8988T (cell line): ENCODE data around the gene TEKTIP1.

Experiments
- DNase-seq: peaks from one replicate; pipeline ENCODE4 v3.0.0; 2011

The TEKTIP1 gene

DNA sequence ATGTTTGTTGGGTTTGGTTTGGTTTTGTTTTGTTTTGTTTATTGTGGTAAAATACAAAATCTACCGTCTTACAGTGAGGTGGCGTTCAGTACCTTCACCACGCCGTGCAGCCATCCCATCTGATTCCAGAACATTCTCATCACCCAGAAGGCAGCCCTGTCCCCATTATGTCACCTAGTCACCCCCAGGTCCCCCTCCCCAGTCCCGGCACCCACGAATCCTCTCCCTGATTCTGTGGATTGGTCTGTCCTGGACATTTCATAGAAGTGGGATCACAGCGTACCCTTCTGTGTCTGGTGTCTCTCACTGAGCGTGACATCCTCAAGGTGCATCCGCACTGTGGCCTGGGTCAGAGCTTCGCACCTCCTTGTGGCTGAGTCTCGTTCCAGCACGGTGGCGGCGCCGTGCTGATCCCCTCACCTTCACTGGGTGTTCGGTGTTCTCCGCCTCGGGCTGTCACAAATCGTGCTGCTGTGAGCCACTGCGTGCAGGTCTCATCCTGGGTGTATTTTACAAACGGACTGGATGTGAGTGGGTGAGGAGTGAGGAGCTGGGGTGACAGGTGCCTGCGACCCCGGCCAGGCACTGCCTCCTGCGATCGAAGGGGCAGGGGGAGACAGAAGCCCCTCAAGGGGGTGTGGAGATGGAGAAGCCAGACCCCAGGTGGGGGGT, 580 bp upstream of the TEKTIP1 start:
- no peak for DNase-seq

DNA sequence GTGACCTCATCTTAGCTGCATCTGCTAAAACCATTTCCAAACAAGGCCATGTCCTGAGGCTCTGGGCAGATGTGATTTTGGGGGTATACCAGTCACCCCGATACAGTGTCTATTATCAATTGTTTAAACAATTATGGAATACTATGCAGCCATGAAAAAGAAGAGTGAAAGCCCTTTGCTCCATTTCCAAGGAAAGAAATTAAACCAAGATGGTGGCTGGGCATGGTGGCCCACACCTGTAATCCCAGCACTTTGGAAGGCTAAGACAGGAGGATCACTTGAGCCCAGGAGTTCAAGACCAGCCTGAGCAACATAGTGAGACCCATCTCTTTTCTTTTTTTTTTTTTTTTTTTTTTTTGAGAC, 763 bp downstream of the TEKTIP1 start:
- DNase-seq, result no peak

DNA sequence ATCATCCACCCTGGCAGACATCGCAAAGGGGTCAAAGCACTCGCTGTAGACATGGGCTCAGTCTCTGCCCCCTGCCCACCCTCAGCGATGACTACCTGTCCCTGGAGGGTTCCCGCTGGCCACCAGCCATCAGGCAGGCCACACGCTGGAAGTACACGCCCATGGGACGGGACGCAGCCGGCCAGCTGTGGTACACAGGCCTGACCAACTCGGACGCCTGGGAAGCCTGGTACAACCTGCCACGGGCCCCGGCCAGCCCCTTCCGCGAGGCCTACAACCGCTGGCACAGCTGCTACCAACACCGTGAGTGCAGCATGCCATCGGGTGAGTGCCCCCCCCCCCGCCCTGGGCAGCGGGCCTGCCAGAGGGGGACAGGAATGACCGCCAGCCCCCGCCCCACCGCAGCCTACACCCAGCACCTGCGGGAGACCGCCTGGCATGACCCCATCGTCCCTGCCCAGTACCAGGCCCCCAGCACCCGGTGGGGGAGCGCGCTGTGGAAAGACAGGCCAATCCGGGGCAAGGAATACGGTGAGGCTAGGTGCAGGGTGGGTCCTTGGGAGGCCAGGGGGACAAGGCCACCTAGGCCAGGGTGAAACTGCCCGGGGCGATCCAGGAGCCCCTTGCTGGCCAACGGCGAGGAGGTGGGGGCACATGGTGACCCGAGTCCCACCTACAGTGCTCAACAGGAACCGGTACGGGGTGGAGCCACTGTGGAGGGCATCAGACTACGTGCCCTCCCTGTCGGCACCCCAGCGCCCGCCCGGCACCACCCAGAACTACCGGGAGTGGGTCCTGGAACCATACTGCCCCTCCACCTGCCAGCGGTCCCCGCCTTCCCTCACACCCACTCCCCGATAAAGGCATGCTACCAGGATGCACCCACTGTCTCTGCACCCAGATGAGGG, 4.4 kb downstream of the TEKTIP1 start:
- no peak for DNase-seq

DNA sequence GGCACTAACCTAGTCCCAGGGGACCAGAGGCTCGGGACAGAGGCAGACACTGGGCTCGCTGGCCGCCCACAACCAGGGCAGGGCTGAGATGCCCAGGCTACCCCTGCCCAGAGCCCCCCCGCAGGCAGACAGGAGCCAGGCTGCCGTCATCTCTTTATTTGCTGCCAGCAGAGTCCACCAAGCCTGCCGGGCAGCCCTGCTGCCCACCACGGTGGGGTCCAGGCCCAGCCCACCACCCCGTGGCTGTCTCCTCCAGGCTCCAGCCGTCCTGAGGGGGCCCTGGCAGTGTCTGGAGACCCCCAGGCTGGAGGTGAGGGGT, 5.0 kb downstream of the TEKTIP1 start:
- DNase-seq, result no peak

DNA sequence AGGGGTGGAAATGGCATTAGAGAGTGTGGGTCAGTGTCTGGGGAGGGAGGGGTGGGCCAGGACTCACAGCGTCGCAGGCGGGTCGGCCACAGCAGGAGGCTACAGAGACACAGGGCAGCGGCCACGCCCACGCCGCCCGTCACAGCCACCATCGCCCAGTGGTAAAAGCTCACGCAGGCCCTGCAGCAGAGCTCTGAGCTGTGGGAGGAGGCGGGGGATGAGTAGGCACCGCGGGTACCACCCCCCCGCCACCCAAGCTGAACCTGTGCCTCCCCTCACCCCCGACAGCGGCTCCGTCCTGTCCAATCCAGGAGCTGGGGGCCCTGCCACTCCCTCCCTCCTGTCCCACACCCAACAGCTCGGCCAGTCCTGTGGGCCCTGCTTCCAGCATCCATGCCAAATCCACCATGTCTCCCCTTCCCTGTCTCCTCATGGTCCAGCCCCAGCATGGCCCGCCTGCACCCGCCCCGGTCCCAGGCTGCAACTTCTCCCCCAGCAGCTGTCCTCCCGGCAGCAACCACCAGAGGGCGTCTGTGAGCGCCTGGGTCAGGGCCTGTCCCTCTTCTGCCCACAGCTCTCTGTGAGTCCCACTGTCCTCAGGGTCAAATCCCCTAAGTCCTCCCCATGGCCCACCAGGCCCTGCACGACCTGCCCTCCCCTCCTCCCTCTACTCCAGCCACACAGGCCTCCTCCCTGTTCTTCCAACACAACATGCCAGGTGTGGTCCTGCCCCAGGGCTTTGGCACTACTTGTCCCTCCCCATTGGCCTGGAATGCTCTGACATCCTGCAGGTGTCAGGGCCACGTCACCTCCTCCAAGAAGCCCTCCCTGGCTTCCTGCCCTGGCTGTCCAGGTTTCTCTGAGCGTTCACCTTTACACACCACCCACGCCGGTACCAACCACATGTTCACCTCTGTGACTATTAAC, 6.0 kb downstream of the TEKTIP1 start:
- peak; percentile 78 for DNase-seq

DNA sequence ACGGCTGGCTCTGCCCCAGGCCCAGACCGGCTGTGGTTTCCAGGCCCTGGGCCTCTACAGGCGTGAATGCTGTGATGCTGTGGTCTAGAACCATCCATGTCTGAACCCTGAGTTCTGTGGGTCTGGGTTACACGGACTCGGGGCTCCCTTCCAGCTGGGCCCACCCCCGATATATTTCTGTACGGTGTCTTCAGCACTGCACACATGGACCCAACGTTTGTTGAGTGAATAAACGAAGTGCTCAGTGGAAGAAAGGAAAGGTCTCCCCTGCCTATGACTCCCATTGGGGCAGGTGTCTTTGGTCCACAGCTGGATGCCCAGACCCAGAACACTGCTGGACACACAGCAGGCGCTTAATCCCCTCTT, 6.7 kb downstream of the TEKTIP1 start:
- no peak for DNase-seq

DNA sequence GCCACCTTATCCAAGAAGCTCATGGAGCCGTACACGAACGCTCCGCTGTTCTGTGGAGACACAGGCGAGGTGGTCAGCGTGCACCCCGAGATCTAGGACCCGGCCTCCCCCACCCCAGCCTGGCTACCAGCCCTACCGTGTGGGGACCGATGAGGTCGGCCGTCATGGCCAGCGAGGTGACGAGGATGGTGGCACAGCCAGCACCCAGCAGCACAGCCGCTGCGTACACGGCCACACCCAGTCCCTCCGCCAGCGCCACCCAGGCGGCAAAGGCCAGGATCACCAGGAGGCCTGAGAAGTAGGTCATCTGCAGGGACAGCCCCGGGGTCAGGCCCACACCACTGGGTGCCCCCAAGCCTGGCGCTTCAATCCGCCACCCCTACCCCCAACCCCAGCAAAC, 7.1 kb downstream of the TEKTIP1 start:
- no peak for DNase-seq

DNA sequence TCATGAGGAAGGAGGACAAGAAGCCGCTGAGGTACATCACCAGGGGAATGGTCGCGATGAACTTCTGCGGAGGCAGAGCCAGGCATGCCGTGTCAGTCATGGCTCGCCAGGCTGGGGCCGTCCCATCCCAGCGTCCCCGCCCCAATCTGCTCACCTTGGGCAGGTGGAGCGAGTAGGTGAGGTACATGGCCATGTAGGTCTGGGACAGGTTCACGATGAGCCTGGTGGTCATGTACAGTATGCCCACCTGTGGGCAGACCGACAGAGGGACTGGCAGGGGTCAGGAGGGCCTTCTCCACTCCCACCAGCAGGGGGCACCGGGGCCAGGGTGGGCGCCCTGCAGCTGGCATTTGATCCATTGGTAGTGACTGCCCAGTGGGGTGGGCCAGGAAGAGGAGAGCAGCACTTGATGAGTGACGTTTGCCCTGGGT, 8.3 kb downstream of the TEKTIP1 start:
- no peak for DNase-seq

DNA sequence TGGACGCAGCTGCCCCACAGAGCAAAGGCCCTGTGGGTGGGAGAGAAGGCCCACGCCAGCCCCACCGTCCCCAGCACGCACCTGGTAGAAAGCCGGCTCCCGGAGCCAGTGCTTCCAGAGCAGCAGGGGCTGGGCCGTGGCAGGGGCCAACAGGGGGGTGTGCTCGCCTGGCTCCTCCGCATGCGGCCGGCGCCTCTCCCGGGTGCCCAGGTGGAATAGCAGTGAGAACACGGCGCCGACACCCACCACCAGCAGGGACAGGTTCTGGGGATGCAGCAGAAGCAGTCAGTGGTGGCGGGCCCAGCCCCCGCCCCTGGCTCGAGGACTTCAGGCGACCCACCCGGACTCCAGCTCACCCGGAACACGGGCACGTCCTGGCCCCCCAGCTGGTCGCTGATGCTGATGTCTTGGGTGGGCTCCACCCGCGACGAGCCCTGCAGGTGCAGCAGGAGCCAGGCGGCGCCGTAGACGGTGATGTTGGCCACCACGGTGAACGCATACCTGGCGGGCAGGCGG, 8.9 kb downstream of the TEKTIP1 start:
- no peak for DNase-seq

DNA sequence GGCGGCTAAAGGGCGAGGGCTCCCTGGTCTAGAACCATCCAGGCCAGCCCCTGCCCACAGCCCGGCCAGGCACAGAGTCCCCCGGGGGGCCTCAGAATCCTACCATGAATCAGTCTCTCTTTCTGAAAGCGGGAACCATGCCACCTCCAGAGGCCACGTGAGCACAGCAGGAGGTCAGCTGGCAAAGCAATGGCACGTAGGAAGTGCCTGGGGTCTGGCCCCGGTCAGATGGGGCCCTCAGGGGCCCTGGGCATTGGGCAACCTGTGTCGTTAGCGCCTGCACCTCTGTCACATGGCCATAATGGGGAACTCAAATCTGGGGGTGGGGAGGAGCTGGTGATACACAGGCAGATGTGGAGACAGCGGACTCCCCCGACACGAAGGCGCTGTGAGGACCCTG, 9.6 kb downstream of the TEKTIP1 start:
- peak; percentile 7 for DNase-seq

DNA sequence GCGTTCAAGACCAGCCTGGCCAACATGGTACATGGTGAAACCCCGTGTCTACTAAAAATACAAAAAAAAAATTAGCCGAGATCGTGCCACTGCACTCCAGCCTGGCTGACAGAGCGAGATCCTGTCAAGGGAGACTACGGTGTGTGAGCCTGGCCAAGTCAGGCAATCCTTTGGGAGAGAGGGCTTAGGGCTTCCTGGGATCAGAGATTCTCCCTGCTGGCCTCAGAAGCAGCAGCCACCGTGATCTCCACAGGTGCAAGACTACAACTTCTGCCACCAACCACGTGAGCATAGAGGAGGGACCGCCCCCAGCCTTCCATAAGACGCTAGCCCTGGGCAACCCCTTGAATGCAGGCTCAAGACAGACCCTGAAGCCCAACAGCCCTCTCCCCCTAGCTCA, 10.8 kb downstream of the TEKTIP1 start:
- DNase-seq, result peak; percentile 4

DNA sequence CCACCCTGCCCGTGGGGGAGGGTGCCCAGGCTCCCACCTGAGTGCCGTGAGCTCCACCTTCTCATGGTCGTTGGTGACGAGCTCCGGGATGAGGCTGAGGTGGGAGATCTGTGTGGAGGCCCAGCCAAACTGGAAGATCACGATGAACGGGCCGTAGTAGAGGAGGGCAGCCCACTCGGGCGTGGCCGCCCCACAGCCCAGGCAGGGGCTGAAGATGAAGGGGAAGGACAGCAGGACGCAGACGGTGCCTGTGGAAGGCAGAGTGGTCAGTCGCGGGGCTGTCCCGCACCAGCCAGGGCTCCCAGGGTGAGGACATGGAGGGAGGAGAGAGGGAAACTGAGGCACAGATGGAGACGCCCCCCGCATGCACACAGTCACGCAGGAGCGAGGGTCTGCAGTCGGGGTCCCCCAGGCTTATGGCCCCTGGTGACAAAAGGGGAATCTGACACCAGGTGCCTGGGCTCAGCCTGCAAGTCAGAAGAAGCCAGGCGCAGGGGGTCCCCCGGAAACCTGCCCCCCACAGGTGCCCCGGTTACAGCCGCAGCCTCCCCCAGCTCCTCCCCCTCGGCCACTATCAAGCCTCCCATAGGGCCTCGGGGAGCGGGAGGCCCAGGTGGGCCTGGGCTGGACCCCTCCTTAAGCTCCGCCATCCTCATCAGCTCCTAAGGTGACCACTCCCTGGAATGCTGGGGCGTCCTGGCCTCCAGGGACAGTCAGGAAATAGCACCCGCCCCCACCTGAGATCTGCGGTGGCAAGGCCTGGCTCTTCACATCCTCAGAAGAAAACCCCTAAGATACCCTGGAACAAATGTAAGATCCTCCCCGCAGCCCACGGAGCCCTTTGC, 12.2 kb downstream of the TEKTIP1 start:
- peak; percentile 13 for DNase-seq

DNA sequence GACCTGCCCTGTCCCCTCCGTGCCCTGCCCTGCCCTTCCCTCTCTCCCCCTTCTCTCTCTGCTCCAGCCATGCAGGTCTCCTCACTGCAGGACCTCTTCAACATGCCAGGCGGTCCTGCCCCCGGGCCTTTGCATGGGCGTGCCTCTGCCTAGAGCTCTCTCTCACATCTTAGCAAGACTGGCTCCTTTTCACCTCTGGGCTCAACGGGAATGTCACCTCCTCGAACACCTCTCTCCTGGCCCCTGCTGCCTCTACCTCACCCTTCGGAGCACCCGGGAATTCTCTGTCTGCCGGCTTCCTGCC, 12.8 kb downstream of the TEKTIP1 start:
- peak; percentile 5 for DNase-seq

DNA sequence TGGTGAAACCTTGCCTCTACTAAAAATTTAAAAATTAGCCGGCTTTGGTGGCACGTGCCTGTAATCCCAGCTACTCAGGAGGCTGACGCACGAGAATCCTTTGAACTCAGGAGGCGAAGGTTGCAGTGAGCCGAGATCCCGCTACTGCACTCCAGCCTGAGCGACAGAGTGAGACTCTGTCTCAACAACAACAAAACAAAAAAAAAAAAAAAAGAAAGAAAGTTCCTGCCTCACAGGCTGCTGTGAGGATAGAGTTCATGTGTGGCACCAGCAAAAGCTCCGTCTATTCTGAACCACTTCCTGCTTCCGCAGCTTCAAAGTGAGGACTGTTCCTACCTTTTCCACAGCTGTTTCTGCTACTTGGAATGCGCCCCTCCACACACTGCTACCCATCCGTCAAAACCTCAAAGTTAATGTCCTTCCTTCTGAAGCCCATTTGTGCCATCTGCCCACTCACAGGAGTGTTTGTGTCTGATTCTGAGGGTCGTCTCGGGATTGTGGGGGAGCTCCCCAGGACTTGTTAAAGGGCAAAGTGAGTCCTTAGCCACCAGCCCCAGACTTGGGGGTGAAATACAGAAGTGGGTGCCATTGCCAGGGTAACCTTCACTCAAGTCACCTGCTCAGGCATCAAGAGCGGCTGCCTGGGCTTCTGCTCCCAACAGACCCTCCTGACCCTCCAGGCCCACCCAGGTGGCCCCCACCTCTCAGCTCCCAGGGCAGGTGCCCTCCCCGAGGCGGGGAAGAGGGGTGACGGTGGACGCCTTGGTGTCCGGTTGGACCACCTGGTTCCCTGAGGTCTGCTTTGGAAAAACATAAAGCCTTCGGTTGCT, 15.5 kb downstream of the TEKTIP1 start:
- DNase-seq, result no peak

DNA sequence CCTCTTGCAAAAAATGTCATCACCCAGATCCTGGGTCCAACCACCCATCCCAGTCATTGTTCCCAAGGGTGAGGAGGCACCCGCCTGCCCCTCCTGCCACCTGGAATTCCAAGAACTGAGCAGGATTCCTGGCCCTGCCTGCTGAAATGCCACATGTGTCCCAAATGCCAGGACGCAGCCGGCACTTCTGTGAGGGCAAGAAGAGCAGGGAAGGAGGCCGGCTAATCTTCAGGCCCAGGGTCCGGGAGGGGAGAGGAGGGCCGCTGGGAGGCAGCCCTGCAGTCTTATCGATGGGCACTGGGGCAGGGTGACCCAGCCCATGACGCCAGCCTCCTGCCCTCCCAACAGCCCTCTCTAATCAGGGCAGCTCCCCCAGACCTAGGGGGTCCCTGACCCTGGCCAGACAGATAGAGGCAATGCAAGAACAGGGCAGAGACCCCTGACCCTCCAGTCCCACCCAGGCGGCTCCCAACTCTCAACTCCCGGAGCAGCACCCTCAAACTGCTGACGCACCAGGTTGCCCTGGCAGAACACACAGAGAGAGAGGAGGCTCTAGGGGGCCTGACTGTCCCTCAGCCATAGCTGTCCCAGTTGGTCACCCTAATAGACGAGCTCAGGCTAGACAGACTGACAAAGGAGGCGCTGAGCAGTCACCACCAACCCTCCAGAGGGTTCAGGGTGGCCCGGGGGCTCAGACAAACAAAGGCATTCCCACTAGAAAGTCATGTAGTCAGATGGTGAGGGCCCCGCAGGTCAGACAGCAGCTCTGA, 16.9 kb downstream of the TEKTIP1 start:
- peak; percentile 27 for DNase-seq

DNA sequence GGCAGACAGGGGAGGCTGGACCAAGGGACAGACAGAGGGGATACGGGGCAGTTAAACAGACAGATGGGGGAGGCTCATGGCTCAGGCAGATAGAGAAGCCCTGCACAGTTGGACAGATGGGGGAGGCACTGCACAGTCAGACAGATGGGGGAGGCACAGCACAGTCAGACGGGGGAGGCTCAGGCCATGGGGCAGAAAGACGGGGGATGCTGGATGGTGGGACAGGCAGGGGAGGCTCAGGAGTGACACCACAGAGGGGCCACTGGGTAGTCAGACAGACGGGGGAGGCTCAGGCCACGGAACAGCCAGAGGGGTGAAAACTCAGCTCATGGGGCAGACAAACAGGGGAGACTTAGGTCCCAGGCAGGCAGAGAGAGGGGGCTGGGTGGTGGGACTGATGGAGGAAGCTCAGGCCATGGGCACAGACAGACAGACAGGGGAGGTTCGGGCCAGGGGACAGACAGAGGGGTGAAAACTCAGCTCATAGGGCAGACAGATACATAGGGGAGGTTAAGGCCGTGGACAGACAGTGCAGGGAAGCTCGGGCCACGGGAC, 17.5 kb downstream of the TEKTIP1 start:
- no peak for DNase-seq

DNA sequence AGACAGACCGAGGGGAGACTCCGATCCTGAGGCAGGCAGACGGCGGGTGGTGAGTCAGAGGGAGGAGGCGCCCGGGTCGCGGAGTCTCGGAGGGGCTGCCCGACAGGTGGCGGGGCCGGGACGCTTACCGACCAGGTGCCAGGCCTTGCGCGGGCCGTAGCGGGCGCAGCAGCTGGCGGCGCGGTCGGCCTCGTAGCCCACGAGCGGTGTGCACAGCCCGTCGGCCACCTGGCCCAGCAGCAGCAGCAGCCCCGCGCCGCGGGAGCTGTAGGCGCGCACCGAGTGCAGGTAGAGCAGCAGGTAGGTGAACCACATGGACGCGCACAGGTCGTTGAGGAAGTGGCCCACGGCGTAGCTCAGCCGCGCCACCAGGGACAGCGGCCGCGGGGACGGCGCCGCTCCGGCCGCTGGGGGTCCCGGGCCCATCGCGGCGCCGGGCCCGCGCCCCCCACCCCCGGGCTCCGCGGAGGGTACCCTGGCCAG, 18.0 kb downstream of the TEKTIP1 start:
- peak; percentile 73 for DNase-seq

DNA sequence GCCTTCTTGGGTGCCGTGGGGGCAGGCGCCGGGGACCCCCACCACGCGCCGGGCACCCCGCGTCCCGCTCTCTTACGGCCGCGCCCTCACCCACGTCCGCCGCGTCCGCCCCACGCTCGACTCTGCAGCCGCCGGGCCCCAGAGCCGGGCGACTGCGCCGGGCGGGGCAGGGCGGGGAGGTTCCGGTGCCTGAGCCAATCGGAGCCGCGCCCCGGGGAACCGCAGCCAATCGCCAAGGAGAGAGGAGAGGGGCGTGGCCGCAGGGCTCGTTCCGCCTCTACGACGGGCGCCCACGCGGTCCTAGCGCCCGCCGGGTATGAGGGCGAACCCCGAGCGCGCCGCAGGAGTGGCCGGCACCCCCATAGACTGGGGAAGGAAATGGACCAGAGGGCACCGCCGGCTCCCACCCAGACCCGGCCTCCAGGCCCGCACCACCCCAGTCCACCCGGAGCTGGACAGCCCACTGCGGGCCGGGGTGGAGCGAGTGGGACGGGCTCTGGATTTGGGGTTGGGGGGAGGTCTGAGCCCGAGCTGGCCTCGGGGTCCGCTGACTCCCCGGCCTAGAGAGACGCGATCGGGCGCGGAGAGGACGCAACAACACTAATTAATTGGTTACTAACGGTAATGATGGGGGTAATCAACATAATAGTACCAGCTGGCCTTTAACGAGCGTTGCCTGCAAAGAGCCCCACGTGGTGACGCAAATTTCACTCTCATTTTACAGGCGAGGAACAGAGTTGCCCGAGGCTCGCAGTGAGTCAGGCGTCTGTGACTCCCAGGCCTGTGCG, 18.7 kb downstream of the TEKTIP1 start, which contains the start of gene MFSD12:
Gene MFSD12 (minus strand): TSS at position 126 of the 788 bp plus-strand sequence. CDS start 183 bp downstream, outside the sequence.
- peak; percentile 94 for DNase-seq
